GM18870 (cell line): ENCODE results near the gene HSD17B14.
"Not testable (repeated sequence)": the region's sequence is repeated elsewhere in the genome, so short reads cannot be mapped to it uniquely, and the experiment has no call there.

Source experiments
- ATAC-seq: cut with Tn5 transposase; IDR thresholded peaks from one replicate; pipeline ENCODE4 v1.9.1; 2021; ENCODE audit warnings: moderate library complexity; ENCODE audit not compliant: unreplicated experiment

The HSD17B14 gene

GRCh38 chr19:48768171-48768753 is 68.0 kb downstream of the HSD17B14 start:
- not testable (repeated sequence) for ATAC-seq

GRCh38 chr19:48765816-48766215 is 70.5 kb downstream of the HSD17B14 start:
- not testable (repeated sequence) for ATAC-seq
